Fibroblast of skin of scalp (primary cell): Measurements from ENCODE around the gene TRIP12.
"Not testable (repeated sequence)": the region's sequence is repeated elsewhere in the genome, so short reads cannot be mapped to it uniquely, and the experiment has no call there.

Source experiments
- DNase-seq: peaks from one replicate; pipeline ENCODE4 v3.0.0-alpha.2; 2013

The TRIP12 gene

GRCh38 chr2:229825476-229825875 is 96.3 kb downstream of the TRIP12 start:
- no peak for DNase-seq

DNA sequence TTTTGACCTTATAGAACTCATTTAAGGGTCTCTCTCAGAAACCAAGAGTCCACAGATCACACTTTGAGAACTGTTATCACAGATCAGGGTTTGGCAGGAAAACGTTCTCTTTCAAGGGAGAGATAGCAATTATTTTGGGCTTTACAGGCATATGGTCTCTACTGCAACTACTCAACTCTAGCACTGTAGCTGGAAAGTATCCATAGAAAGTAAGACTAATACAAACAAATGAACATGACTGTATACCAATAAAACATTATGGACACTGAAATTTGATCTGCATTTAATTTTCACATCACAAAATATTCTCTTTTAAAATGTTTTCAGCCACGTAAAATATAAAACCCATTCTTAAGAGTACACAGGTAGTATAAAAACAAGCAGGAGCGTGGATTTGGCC is 100.5 kb downstream of the TRIP12 start:
- no peak for DNase-seq

DNA sequence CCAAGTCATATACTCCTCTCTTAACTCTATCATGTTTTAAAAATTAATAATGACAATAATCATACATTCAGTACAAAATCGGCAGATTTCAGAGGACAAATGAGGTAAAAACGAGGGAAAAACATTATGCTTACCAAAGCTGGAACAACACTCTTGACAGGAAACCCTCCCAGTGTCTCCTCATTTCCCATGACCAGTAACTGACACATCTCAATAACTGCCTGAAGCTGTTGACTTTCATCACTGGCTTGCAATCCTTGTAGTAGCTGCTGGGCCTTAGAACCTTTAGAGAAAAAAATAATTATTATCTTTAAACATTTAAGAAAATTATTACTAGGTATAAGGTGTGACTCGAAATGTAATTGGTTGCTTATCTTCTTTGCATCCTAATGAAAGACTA is 103.6 kb downstream of the TRIP12 start:
- DNase-seq = no peak

GRCh38 chr2:229815858-229816257 is 106.0 kb downstream of the TRIP12 start:
- peak; percentile 47 for DNase-seq

DNA sequence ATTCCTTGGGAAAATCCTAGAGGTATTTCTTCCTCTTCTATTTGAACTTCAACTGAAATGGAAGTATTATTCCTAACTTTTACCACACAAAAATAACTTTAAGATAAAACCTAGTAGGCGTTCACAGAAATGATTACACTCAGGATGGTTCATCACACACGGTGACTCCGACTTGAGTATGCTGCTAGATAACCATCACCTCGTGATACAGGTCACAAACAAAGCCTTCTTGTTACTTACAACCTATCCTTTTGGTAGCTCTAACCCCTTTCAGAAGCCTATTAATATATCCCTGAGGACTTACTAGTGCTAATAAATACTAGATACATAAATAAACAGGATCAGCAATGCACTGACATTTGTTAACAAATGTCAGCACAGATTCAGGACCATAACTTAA is 106.5 kb downstream of the TRIP12 start:
- DNase-seq = no peak

DNA sequence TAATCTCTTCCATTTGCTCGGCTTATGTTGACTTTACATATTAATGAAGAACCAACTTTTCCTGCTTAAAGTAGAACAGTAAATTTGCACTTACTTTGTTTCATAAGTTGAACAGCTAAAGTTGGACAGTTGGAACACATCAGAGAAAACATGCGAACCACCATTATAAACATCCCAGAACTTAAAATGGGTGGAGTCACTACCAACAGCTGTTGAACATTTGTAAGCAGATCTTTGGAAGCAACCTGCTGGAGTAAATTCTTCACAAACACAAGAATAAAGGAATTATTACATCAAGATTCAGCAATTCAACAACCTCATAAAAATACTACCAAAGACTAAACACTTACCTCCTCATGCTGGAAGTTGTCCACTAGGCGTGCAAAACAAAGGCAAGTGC is 111.0 kb downstream of the TRIP12 start:
- DNase-seq = no peak

GRCh38 chr2:229805559-229805958 is 116.2 kb downstream of the TRIP12 start:
- DNase-seq = no peak

DNA sequence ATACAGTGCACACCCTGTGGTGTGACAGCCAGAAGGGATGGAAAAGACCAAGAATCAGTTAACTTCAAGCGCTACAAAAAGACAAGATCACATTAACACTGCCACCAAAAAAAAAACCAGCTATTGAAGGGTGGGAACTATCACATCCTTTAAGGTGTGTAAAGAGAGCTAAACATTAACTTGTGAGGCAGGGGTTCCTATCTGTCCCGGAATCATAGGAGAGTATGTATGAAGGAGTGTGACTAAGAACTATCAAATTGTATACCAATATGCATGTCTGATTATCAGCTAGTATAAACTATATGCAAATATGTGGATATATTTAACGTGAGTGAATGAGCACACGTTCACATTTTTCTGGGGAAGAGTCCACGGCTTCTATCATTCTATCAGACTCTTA is 119.0 kb downstream of the TRIP12 start:
- DNase-seq = no peak

- DNase-seq = peak; percentile 49
Observed at GRCh38 chr2:229800997-229801754, 120.6 kb downstream of the TRIP12 start.

GRCh38 chr2:229798446-229799155 is 123.2 kb downstream of the TRIP12 start:
- peak; percentile 16 for DNase-seq

DNA sequence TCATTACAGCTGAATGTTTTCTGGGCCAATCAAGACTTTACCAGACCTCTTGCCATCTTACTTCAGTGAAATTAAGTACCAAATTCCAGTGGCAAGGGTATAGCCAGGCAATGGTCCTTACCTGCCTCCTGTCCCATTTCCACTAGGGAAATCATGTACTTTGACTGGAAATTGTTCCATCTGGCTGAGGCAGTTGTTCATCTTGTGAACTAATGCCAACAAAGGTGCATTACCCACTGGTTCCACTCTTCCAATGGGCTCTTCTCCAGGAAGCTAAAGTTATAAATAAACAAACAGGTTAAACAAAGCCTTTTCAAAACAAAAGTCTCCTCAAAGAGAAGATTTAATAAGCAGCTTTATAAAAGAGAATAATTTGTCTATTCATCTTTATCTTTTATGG is 126.8 kb downstream of the TRIP12 start:
- no peak for DNase-seq

- no peak for DNase-seq
Observed at GRCh38 chr2:229794636-229795035, 127.2 kb downstream of the TRIP12 start.

GRCh38 chr2:229786289-229786688 is 135.5 kb downstream of the TRIP12 start:
- DNase-seq = not testable (repeated sequence)

GRCh38 chr2:229784791-229785190 is 137.0 kb downstream of the TRIP12 start:
- DNase-seq = peak; percentile 5

DNA sequence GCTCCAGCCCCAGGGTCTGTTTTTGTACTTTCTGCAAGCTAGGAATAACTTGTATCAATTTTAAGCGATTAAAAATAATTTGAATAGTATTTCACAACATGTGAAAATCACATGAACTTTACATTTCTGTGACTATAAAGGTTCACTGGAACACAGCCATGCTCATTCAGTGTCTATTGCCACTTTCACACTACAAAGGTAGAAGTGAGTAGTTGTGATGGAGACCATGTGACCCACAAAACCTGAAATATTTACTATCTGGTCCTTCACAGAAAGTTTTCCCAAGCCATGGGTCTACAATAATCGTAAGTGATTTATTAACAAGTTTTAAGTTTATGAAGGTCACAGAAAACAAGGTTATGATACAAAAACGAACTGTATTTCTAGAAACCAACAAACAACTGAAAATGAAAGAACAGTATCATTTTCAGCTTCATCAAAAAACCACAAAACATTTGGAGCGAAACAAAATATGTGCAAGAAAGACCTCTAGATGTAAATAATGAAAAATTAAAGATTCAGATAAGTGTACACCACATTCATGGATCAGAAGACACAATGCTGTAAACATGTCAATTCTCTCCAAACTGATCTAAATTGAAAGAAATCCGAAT is 138.6 kb downstream of the TRIP12 start:
- no peak for DNase-seq

DNA sequence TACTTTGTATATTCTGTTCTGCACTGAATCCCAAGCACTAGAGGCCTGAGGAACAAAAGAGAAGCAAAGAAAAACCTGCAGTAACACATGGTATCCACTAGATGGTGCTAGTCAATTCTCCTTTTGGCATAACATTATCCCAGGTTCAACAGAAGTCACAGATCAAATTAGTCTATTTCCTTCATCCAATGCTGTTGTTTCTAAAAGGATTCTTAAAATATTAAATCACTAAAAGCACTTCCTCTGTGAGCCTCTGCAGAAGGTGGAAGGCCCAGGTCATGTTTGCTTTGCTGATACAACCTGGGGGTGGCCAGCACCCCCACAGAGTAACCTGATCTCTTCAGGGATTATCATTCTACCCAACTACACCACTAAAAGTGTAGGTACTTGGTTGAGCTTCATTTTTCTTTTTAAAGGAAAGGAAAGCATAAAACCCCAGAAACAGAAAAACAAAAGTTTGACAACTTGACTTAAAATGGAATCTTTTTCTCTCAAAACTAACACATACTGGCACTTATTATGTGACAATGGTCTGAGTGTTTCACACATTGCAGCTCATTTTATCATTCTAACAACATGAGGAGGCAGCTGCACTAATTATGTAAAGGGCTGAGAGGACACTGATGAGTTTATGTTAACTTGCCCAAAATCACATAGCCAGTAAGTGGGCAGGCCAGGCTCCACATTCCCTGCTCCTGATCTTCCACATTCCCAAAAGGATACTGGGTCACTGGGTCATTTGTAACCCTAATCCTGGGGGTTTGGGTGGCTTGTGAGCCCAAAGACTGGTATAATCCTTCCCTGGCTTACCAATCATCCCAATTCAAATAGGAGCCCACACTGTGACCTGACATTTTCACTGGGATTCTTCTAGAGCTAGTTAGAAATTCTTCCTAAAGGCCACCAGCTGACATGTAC is 140.7 kb downstream of the TRIP12 start:
- DNase-seq = peak; percentile 37

GRCh38 chr2:229779650-229780049 is 142.2 kb downstream of the TRIP12 start:
- no peak for DNase-seq

DNA sequence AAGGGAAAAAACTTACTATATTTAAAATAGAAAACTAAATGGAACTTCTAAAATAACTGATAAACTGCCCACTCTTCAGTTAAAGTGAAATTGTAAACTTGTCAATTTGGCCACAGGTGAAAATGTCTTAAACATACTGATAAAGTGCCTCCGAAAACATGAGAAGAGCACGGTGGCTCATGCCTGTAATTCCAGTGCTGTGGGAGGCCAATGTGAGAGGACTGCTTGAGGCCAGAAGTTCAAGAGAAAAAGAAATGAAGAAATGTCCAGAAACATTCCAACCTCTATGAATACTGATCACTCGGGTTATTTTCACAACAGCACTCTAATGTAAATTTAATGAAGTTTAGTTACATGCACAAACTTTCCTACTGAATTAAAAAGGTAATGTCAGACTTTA is 144.1 kb downstream of the TRIP12 start:
- DNase-seq = no peak

- peak; percentile 4 for DNase-seq
Observed at GRCh38 chr2:229775614-229776313, 146.0 kb downstream of the TRIP12 start.

DNA sequence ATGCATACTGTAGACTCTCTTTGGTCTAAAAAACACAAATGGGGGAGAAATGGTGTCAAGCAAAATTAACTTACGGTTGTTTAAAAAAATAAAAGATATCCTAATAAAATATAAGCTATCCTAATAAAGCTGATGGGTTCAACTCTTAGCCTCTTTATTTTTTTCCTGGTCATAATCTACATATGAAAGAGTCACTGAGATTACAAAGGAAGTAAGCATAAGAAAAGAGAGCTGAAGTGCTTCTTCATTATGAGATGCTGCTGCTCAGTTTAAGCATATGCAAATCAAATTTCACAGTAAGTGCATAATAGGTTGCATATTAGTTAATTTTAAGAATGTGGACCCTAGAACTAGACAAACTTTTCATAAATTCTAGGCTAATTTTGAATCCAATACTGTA is 147.6 kb downstream of the TRIP12 start:
- no peak for DNase-seq

- DNase-seq = no peak
Observed at GRCh38 chr2:229768235-229768634, 153.6 kb downstream of the TRIP12 start.

DNA sequence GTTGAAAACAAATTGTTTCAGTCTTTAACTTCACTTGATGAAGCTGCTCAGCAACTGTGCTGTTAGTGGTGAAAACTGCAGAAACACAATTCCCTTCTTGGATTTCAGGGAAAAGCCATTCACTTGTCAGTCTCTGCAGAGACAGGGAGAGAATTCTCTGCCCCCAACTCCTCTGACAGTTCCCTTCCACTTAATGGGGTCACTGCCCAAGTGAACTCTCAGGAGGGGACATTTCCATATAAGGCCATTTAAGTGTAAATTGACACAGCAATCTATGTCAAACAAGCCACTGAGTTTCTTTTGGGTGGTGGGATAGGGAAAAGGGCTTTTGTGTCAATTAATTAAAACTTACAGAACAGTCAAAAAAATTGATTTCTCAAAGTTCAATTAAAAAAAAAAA is 156.1 kb downstream of the TRIP12 start:
- no peak for DNase-seq
